HG03139 (cell line): ENCODE results near the gene MYOCOS.
"Not testable (repeated sequence)": the region's sequence is repeated elsewhere in the genome, so short reads cannot be mapped to it uniquely, and the experiment has no call there.

Experiments
- ATAC-seq: cut with Tn5 transposase; IDR thresholded peaks from one replicate; pipeline ENCODE4 v1.9.1; 2021; ENCODE audit not compliant: unreplicated experiment

MYOCOS gene

DNA sequence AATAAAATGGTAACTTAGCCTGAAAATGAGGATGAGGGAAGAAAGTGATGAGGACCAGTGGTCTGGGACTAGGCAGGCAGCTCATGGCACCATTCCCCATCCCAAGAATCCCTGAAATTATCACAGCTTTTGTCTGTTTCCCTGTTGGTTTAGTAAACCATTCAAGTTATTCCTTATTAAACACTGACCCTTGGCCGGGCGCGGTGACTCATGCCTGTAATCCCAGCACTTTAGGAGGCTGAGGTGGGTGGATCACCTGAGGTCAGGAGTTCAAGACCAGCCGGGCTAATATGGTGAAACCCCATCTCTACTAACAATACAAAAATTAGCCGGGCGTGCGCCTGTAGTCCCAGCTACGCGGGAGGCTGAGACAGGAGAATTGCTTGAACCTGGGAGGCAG lies 34.2 kb downstream of the MYOCOS start:
- ATAC-seq: not testable (repeated sequence)

GRCh38 chr1:171661076-171661650 lies 39.1 kb downstream of the MYOCOS start:
- no peak for ATAC-seq

- ATAC-seq: no peak
Observed at GRCh38 chr1:171663036-171663853, 41.2 kb downstream of the MYOCOS start.

- no peak for ATAC-seq
Observed at GRCh38 chr1:171663854-171664575, 42.0 kb downstream of the MYOCOS start.

- no peak for ATAC-seq
Observed at GRCh38 chr1:171664976-171665375, 42.9 kb downstream of the MYOCOS start.

DNA sequence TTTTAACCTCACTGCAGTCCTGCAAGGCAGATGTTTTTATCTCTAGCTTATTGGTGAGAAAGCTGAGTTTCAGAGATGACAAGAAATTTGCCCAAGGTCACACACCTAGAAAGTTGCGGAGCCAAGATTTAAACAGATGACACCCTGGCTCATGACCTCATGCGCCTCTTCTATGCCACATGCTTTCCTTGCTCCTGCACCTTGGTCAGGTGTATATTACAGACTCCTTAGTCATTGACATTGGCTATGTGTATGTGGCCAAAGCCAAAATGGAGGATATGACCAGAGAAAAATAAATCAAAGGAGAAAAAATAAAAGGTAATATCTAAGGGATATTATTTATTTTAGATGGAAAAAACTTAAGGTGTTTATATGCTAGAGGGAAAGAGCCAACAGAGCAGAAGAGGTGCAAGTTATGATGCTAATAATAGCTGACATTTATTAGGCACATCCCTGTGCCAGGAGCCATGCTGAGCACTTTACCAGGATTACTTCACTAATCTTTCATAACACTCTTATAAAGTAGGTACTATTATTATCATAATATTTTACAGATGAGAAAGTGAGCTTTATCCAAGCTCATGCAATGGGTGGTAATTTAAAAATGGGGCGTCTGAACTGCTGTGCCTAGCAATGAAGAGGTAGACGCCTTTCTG lies 44.2 kb downstream of the MYOCOS start:
- ATAC-seq: no peak

- ATAC-seq: no peak
Observed at GRCh38 chr1:171668372-171668771, 46.3 kb downstream of the MYOCOS start.

GRCh38 chr1:171670739-171671138 lies 48.7 kb downstream of the MYOCOS start:
- no peak for ATAC-seq

GRCh38 chr1:171674431-171675405 lies 52.7 kb downstream of the MYOCOS start:
- ATAC-seq: no peak
